Activated T-cell treated with anti-CD3 and anti-CD28 coated beads, Interleukin-2, amount 50 U/mL, for 72 hours (primary cell): Measurements from ENCODE around the gene SMIM1. TPM values are rescaled to one million over a fixed set of nuclear protein-coding genes. Genes with fewer than 3 reads are reported as not detected.

Source experiments
- ATAC-seq, 2 donors: fragments of 150-1000 bp; cut with Tn5 transposase; replicated peaks in 1 of 2; 2 replicates each; pipeline ENCODE4 v1.10.0; 2021; ENCODE audit warnings: moderate library complexity in 2 of 2, mild to moderate bottlenecking in 1 of 2
- DNase-seq, 2 donors: peaks; one replicate each; pipeline ENCODE4 v3.0.0; 2021 to 2022; ENCODE audit warnings: mixed read lengths in 1 of 2
- H3K27ac Mint-ChIP-seq: one replicate; pipeline ENCODE4 v1.8.0; 2022; ENCODE audit warnings: mild to moderate bottlenecking, moderate library complexity, mixed read lengths
- H3K27me3 Mint-ChIP-seq: one replicate; pipeline ENCODE4 v1.8.0; 2022; ENCODE audit warnings: low read depth, mixed read lengths
- H3K36me3 Mint-ChIP-seq, 2 donors: one replicate each; pipeline ENCODE4 v1.8.0; 2022; ENCODE audit warnings: mixed read lengths in 2 of 2, mild to moderate bottlenecking in 1 of 2; ENCODE audit not compliant: insufficient read depth in 2 of 2
- H3K4me1 Mint-ChIP-seq: one replicate; pipeline ENCODE4 v1.8.0; 2022; ENCODE audit warnings: low read depth, mixed read lengths
- H3K4me3 Mint-ChIP-seq, 2 donors: one replicate each; pipeline ENCODE4 v1.8.0; 2022; ENCODE audit warnings: mild to moderate bottlenecking in 2 of 2, mixed read lengths in 2 of 2, moderate library complexity in 2 of 2
- H3K9me3 Mint-ChIP-seq, 2 donors: one replicate each; pipeline ENCODE4 v1.8.0; 2022; ENCODE audit warnings: mixed read lengths in 2 of 2
- total RNA-seq, 2 donors: library from RNA; stranded (reverse); gene quantifications; one replicate each; pipeline ENCODE4 v1.2.3, GENCODE V29; 2022

SMIM1 gene
- total RNA-seq, 2 donors from 2014 or later: 2.5 to 3.4 TPM

DNA sequence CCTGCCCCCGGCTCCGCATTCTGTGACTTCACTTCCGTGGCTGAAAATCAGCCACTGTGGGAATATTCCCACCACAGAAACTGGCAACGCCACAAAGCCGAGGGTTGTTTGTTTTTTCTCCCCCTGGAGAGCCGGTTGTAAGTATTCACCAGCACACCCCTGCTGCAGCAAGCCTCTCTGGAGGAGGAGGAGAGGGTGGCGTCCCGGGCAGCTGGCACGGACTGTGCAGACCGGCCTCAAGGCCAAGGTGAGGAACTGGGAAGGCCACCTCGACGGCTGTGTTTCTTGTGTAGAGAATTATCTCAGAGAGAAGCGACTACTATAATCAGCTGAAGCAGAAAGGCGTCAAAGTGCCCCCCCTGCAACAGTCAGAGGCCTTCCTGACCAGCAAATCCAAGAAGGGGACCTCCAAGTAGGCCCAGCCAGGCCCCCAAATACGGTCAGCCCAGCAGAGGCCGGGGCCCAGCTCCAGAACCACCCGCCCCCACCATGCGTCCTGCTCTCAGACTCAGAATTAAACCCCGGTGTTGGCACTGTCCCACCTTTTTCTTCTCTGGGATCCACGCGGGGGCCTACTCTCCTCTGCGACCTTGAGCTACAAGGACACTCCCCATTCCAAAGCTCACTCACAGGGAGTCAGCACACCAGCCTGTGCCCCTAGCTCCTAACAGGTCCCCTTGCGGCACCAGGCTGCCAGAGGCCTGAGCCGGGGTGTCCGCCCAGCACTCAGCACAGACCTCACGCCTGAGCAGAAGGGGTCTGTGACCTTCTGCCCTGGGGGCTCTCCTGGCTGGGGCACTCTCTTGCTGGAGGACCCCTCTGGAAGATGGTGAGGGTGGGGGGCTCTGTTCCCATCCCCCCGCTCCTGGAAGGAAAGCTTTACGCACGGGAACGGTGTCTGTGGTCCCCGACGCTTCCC is 1.2 kb upstream of the SMIM1 start:
- DNase-seq (no peak), ATAC-seq (no peak)
- Mint-ChIP-seq H3K4me1 (peaks cover 10% of the 10 kb centered on the region), H3K4me3 (peak overlapping the region; percentile 82), H3K27ac (no peak overlapping the region), H3K9me3 (no peaks in the 10 kb centered on the region), H3K27me3 (peaks cover 2% of the 10 kb centered on the region), H3K36me3 (no peaks in the 10 kb centered on the region)

DNA sequence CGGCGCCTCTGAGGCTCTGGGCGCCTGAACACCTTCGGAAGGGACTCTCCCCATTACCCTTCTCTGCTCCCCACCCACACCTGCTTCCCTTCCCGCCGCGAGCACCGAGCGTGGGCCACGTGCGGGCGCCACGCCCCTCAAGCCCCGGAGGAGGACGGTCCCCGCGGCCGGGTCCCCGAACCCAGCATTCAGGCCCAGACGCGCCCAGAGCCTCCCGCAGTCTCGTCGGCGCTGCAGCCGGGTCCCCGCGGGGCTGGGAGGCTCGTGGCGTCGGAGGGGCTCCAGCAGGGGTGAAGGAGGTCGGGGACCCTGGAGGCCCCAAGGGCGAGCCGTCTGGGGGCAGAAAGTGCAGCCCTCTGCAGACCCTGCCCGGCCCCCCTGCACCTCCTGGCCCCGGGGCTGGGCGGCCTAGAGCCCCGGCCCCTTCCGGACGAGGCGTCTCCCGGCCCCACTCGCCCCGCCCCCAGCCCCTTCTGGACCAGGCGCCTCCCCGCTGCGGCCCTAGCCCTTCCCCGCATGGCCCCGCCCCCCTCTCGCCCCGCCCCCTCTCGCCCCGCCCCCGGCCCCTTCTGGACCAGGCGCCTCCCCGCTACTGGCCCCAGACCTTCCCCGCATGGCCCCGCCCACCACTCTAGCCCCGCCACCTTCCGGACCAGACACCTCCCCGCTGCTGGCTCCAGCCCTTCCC is 378 bp upstream of the SMIM1 start:
- Mint-ChIP-seq H3K36me3 (no peaks in the 10 kb centered on the region), H3K4me3 (peak overlapping the region; percentile 82), H3K27me3 (no peaks in the 10 kb centered on the region), H3K4me1 (peaks cover 10% of the 10 kb centered on the region), H3K9me3 (no peaks in the 10 kb centered on the region), H3K27ac (no peak overlapping the region)
- DNase-seq: peak; percentile 92 to 94
- peak; percentile 85 to 86 for ATAC-seq

DNA sequence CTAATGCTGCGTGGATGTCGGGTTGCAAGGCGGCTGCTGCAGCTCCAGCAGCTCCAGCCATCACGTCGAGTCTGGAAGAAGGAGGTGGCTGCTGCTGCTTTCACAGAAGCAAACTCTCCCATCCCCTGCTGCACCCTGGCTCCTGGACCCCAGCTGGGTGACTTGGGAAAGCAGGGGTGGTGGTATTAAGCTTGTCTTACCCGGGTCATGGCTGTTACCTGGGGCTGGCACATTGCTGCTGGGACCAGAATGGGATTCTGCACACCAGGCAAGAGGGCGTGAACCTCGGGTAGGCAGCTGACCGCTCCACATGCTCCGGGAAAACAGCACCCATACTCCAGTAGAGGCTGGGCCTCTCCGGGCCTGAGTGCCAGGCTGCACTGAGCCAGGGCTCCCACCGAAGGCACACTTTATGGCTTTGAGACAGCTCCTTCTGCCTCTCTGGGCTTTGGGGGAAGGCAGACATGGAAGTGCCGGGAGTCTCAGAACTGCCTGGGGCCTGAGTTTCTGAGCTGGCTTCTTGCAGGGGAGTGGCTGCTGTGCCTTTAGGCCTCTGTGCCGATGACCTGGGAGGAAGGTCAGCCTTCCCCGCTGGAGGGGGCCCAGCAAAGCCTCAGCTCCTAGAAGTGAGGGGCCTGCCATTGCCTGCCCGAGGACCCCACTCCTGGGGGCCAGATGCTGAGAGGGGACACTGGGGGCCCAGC is 1.2 kb downstream of the SMIM1 start:
- Mint-ChIP-seq H3K4me1 (peaks cover 10% of the 10 kb centered on the region), H3K27me3 (no peaks in the 10 kb centered on the region), H3K27ac (no peak overlapping the region), H3K9me3 (no peaks in the 10 kb centered on the region), H3K4me3 (peak overlapping the region in 1 of 2 donors; percentile 17), H3K36me3 (no peaks in the 10 kb centered on the region)
- DNase-seq: no peak
- ATAC-seq: no peak

DNA sequence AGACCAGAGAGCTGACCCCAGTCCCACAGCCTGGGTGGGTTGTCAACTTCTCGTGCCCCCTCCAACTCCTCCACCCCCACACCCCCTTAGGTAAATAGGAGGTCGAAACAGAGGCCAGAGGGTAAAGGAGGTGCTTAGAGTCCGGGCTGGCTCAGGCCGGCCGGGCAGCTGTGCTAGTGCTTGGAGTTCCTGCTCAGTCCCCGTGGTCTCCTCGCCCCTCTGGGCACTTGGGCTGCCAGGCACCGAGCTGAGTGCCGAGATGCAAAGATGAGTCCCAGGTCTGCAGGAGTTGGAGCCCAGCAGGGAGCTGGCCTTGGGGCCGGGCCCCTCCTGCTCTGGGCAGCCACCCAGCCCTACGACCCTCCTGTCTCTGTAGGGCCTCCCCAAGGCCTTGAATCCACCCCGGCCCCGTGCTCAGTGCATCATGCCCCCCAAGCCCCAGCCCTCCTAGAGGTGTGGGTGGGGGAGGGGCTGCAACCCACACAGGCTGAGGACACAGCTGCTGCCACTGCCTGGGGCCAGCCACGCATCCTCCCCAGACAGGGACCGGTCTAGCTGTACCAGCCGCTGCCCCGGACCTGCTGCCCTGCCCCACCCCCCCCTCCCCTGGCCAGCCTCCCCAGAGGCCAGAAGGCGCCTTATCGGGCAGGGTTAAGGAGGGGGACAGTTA is 1.9 kb downstream of the SMIM1 start:
- peaks cover 10% of the 10 kb centered on the region for H3K4me1 Mint-ChIP-seq
- H3K27me3 Mint-ChIP-seq: no peaks in the 10 kb centered on the region
- H3K27ac Mint-ChIP-seq: no peak overlapping the region
- DNase-seq: no peak
- no peaks in the 10 kb centered on the region for H3K9me3 Mint-ChIP-seq
- H3K36me3 Mint-ChIP-seq: no peaks in the 10 kb centered on the region
- H3K4me3 Mint-ChIP-seq: no peak overlapping the region
- ATAC-seq: no peak

DNA sequence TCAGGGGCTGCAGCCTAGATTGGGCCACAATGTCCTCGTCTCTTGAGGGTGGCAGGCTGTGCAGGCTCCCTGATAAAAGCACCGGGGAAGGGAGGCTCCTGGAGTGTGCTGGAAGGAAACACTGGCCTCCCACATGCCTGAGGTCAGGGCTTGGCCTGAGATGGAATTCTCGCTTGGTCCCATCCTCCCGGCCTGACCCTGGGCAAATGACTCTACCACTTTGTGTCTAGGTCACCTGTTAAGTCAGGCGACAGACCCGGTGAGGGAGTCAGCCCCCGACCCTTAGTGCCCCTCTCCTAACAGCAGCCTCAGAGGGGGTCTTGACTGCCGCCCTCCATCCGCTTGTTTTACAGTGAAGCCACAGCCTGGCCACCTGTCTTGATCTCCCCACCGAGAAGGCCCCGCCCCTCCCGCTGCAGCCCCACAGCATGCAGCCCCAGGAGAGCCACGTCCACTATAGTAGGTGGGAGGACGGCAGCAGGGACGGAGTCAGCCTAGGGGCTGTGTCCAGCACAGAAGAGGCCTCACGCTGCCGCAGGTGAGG is 2.5 kb downstream of the SMIM1 start:
- no peak for DNase-seq
- Mint-ChIP-seq H3K4me1 (peaks cover 10% of the 10 kb centered on the region), H3K36me3 (peaks cover 0 to 3% of the 10 kb centered on the region in 2 donors), H3K27me3 (no peaks in the 10 kb centered on the region), H3K9me3 (no peaks in the 10 kb centered on the region), H3K27ac (no peak overlapping the region), H3K4me3 (no peak overlapping the region)
- no peak for ATAC-seq

DNA sequence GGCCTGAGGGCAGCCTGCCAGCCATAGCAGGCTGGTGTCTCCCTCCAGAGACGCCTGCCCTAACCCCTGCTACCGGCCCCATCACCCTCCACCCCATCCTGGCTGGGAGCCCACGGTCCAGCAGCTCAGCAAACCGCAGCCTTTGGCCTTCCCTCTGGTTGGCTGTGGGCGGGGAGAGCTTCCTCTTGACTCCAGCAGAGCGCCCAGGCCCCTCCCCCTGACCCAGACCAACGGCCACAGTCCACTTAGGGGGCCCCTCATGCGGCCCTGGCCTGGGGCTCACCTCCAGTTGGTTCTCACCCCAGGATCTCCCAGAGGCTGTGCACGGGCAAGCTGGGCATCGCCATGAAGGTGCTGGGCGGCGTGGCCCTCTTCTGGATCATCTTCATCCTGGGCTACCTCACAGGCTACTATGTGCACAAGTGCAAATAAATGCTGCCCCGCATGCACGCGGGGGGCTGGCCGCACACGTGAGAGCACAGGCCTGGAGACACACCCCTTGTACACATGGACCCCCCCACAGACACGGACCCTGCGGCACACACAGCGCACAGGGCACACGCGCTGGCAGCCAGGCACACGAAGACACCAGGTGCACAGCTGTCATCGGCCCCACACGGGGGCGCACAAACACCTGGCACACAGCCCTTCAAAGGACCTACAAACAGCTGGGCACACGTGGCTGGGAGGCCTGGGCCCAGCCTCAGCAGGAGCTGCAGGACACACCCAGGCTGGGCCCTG is 3.1 kb downstream of the SMIM1 start:
- Mint-ChIP-seq H3K4me3 (no peak overlapping the region), H3K36me3 (peaks cover 3 to 4% of the 10 kb centered on the region in 2 donors)
- peak; percentile 58 to 67 for DNase-seq

DNA sequence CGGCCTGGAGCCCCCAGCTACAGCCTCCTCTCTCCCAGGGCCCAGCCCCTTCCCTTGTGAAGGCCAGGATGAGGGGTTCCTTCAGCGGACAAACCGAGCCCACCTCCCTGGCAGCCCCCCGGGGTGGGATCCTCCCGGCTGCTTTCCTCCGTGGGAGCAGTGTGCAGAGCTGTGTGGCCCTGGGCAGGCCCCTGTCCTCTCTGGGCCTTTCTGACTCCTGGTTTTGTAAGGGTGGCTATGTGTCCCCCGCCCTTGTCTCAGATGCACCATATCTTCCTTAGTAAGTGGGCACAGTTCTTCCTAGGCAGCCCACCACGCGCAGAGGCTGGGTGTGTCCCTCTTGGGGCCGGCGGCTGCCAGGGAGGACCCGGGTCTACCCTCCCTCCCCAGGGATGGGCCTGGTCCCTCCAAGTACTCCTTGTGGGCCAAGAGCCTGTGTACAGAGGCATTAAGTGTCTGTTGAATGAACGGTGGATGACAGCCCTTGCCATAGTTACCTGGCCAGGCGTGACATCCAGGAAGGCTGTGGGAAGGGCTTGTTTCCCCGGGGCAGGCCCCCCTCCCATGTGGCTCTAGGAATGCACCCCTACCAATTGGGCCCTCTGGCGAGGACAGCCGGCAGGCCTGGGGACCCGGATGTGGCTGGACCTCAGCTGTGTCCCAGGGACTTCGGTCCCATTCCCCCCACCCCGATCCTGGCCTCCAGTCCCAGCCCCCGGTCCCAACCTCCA is 3.8 kb downstream of the SMIM1 start:
- no peak for DNase-seq
- Mint-ChIP-seq H3K4me3 (no peak overlapping the region), H3K27me3 (no peaks in the 10 kb centered on the region), H3K4me1 (peaks cover 5% of the 10 kb centered on the region), H3K36me3 (peaks cover 4 to 5% of the 10 kb centered on the region in 2 donors), H3K27ac (no peak overlapping the region), H3K9me3 (no peaks in the 10 kb centered on the region)
- ATAC-seq: no peak

More for the DNA sequence above, 3.1 kb downstream of the SMIM1 start:
- Mint-ChIP-seq H3K27me3 (no peaks in the 10 kb centered on the region), H3K27ac (no peak overlapping the region), H3K9me3 (no peaks in the 10 kb centered on the region), H3K4me1 (peaks cover 10% of the 10 kb centered on the region)
- peak; percentile 33 to 45 for ATAC-seq

DNA sequence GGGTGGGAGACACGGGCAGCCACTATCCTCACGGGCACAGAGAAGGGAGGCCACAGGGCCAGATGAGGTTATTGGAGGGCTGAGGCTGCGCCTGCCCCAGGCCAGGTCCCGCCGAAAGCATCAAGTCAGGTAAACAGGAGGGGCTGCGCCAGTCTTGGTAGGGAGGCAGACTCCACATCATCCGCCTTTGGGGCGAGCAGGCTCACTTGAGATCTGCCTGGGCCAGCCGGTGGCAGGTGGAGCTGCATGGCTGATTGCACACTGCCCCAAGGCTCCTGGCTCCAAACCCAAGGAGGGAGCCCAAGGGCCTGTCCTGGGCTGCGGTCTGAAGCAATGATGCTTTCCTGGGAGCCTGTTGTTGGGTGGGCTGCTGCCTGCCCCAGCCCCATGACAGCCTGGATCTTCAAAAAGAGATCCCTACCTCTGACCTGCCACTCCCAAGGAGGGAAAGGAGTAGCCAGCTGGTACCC is 4.6 kb downstream of the SMIM1 start:
- no peak overlapping the region for H3K4me3 Mint-ChIP-seq
- no peaks in the 10 kb centered on the region for H3K27me3 Mint-ChIP-seq
- ATAC-seq (no peak), DNase-seq (no peak)
- H3K9me3 Mint-ChIP-seq: no peaks in the 10 kb centered on the region
- H3K4me1 Mint-ChIP-seq: no peaks in the 10 kb centered on the region
- H3K36me3 Mint-ChIP-seq: peaks cover 4 to 5% of the 10 kb centered on the region in 2 donors
- H3K27ac Mint-ChIP-seq: no peak overlapping the region

DNA sequence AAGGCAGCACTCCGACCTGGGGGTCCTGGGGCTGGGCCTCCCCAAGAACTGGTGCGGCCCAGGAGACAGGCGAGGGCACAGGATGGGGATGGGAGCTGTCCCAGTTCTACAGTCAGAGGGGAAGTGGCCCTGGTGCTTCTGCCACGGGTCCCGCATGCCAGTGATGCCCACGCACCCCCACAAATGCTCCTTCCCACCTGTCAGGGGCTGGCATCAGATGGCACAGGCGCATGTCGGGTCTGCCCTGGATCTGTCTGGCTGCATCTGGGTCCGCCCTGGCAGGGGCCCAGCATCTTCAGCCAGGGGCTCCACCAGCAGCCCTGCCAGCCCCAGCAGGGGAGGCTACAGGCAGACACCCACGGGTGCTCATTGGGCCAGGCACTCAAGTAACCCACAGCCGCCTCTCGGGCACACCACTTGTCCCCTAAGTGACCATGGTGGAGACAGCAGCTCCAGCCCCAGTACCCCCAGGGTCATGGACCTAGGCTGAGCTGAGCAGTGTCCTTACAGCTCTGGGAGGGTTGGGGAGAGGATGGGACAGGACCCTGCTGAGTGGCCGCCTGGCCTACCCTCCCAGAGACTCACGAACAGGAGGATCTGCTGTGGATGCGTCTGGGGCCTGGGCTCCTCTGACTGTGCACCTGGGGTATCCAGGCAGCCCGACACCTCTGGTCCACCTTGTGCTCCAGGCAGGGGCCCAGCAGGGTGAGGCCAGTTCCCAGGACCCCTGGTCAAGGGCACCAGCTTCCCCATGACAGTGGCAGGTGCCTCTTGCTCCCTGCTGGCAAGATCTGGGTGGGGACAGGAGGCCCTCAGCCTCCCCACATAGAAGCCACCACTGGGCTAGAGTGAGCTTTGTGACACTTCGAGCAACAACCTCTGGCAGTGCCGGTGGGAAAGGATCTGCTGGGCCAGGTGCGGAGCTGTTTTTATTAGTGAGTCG is 5.4 kb downstream of the SMIM1 start:
- H3K4me1 Mint-ChIP-seq: no peaks in the 10 kb centered on the region
- no peak overlapping the region for H3K27ac Mint-ChIP-seq
- H3K27me3 Mint-ChIP-seq: no peaks in the 10 kb centered on the region
- no peaks in the 10 kb centered on the region for H3K9me3 Mint-ChIP-seq
- DNase-seq (no peak), ATAC-seq (no peak)
- peaks cover 5 to 7% of the 10 kb centered on the region in 2 donors for H3K36me3 Mint-ChIP-seq
- H3K4me3 Mint-ChIP-seq: no peak overlapping the region

DNA sequence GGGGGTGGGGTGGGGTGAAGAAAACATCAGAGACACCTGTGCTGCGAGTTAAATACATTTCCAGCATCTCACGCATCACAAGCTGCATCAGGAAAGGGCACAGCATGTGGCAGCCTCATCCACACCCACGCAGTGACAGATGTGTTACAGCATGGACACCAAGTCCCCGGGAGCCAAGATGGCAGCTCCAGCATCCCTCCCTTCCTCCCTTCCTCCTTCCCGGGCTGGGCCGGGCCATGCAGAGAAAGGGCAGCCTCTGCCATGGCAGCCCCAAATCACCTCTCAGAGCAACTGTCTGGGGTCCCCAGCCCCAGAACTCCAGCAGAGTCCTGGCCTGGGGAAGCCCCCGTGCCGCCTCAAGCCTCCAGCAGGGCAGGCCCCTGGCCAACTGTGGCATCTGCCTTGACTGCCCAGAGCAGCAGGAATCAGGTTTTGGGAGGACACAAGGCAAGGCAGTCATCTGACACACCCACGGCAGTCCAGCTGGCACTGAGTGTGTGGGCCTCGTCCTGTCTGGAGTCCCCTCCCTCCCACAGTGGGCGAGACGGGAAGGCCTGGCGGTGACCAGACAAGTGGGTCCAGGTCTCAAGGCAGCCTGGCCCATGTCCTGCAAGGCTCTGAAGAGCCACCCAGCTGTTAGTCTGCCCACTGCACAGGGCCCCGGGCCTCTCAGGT is 6.2 kb downstream of the SMIM1 start:
- ATAC-seq (no peak), DNase-seq (no peak)
- Mint-ChIP-seq H3K27me3 (no peaks in the 10 kb centered on the region), H3K9me3 (no peaks in the 10 kb centered on the region), H3K4me3 (no peak overlapping the region), H3K36me3 (peaks cover 5 to 7% of the 10 kb centered on the region in 2 donors), H3K4me1 (no peaks in the 10 kb centered on the region), H3K27ac (no peak overlapping the region)
